K562 (cell line): Measurements from ENCODE around the gene CSRNP2. TPM values are rescaled to one million over a fixed set of nuclear protein-coding genes. Genes with fewer than 3 reads are reported as not detected.

ENCODE experiments used
- BCOR ChIP-seq: fragments of 450-650 bp; IDR thresholded peaks from 2 replicates; pipeline ENCODE4 v1.6.1; 2016
- HEY1 ChIP-seq: fragments of 250-450 bp; sonication (Bioruptor Pico); IDR thresholded peaks from 2 replicates; pipeline ENCODE4 v1.5.0; 2020; ENCODE audit warnings: mild to moderate bottlenecking, moderate library complexity, borderline replicate concordance
- HNRNPLL ChIP-seq: fragments of 200-400 bp; formaldehyde crosslinking; IDR thresholded peaks from 2 replicates; pipeline ENCODE4 v1.6.1; 2017; ENCODE audit warnings: low read length, low read depth, mild to moderate bottlenecking; ENCODE audit not compliant: poor library complexity, severe bottlenecking
- KDM5B ChIP-seq: fragments of 200-600 bp; sonication (generic); IDR thresholded peaks from 2 replicates; pipeline ENCODE4 v1.6.1; 2012; ENCODE audit warnings: low read depth, mild to moderate bottlenecking, moderate library complexity, low read length, control low read depth, inconsistent platforms; ENCODE audit not compliant: insufficient replicate concordance
- NCOA4 ChIP-seq: fragments of 450-650 bp; IDR thresholded peaks from 2 replicates; pipeline ENCODE4 v1.6.1; 2018; ENCODE audit warnings: mild to moderate bottlenecking; ENCODE audit not compliant: partially characterized antibody
- POU5F1 ChIP-seq: fragments of 150-350 bp; IDR thresholded peaks from 2 replicates; pipeline ENCODE4 v1.6.1; 2014; ENCODE audit warnings: borderline replicate concordance, low read length, low read depth, mild to moderate bottlenecking; ENCODE audit not compliant: partially characterized antibody
- SMAD4 ChIP-seq: fragments of 250-450 bp; sonication (Bioruptor Pico); conservative IDR thresholded peaks from 2 replicates; pipeline ENCODE4 v1.8.0; 2021; ENCODE audit warnings: inconsistent platforms, mild to moderate bottlenecking, moderate library complexity
- ZKSCAN3 ChIP-seq: fragments of 250-450 bp; sonication (Bioruptor Pico); IDR thresholded peaks from 2 replicates; pipeline ENCODE4 v1.4.0; 2020
- ZNF584 ChIP-seq: fragments of 200-800 bp; sonication (Bioruptor generic); IDR thresholded peaks from 2 replicates; pipeline ENCODE4 v1.6.1; 2016; ENCODE audit warnings: low read depth, mild to moderate bottlenecking, missing genetic modification characterization, missing compliant biosample characterization
- ZNF695 ChIP-seq: fragments of 450-650 bp; formaldehyde crosslinking; IDR thresholded peaks from 2 replicates; pipeline ENCODE4 v1.4.0; 2020; ENCODE audit warnings: mild to moderate bottlenecking, moderate library complexity
- polyA plus RNA-seq, 8 experiments: library from polyadenylated mRNA; depleted of rRNA in 4 of 8; stranded (reverse) in 5 of 8; unstranded in 3 of 8; fragments of >200 nt; fragmentation: Nextera tagmentation in 2 of 8; fragmentation: Illumina TruSeq in 1 of 8; extraction: Ambion mirVana in 2 of 8; extraction: Trizol in 1 of 8; gene quantifications; 2 replicates each; pipeline versions ENCODE4 v1.2.1 to v1.2.3, GENCODE V29; 2011 to 2014; ENCODE audit warnings: inconsistent platforms in 1 of 8, missing spikeins in 1 of 8
- total RNA-seq, 7 experiments: library from RNA; depleted of rRNA in 6 of 7; stranded (reverse); fragments of >200 nt in 6 of 7; fragmentation: Illumina TruSeq in 2 of 7; extraction: Trizol in 2 of 7; gene quantifications; 2 replicates each; pipeline versions ENCODE4 v1.2.1 to v1.2.3, GENCODE V29; 2011 to 2021; ENCODE audit warnings: low replicate concordance in 1 of 7
- TF ChIP-seq, protein P1 (sequence below): fragments of 250-450 bp; sonication (Bioruptor Pico); IDR thresholded peaks from 2 replicates; pipeline ENCODE4 v1.5.0; 2021
- TF ChIP-seq, protein P2 (sequence below): sonication (generic); formaldehyde crosslinking; IDR thresholded peaks from 2 replicates; pipeline ENCODE4 v1.8.1; 2022; ENCODE audit warnings: missing genetic modification reagents
- TF ChIP-seq, protein P3 (sequence below), 2 experiments: fragments of 450-650 bp in 1 of 2; sonication (generic) in 1 of 2; formaldehyde crosslinking in 1 of 2; IDR thresholded peaks; 2 replicates each; pipeline versions ENCODE4 v1.7.1 to v1.9.0; 2016 to 2022; ENCODE audit warnings: inconsistent platforms in 1 of 2, mild to moderate bottlenecking in 1 of 2, missing genetic modification reagents in 1 of 2
- TF ChIP-seq, protein P4 (sequence below): fragments of 250-450 bp; sonication (Bioruptor Pico); IDR thresholded peaks from 2 replicates; pipeline ENCODE4 v1.5.1; 2021; ENCODE audit warnings: mild to moderate bottlenecking

CSRNP2 gene
- total and polyA plus RNA-seq, 9 of the 15 experiments (the other 6 are each of a cell fraction or from before 2014, with no cell fraction given): 1.6 to 13.9 (median 5.9) TPM

DNA sequence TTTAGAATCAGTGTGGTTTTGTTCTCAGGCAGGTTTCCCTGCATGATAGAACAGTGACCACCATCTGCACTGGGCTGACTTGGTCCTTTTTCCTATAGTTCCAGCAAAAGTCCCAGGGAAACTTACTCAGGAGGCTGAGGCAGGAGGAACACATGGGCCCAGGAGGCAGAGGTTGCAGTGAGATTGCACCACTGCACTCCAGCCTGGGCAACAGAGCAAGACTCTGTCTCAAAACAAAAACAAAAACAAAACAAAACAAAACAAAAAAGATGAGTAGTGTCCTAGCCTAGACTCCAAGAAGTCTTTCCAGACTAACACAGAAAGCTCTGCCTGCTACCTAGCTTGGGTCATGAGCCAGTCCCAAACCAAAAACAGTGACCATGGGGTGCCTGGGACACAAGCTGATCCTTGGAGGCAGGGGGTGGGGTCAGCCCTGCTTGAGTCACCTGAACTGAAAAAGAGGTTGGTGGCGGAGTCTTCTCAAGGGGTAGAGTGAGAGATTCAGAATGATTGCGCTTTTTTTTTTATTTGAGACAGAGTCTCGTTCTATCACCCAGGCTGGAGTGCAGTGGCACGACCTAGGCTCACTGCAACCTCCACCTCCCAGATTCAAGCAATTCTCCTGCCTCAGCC is 49.8 kb downstream of the CSRNP2 start (continued):
- TF ChIP-seq NCOA4: no peak
- TF ChIP-seq ZNF695: no peak
- TF ChIP-seq, protein P1, sequence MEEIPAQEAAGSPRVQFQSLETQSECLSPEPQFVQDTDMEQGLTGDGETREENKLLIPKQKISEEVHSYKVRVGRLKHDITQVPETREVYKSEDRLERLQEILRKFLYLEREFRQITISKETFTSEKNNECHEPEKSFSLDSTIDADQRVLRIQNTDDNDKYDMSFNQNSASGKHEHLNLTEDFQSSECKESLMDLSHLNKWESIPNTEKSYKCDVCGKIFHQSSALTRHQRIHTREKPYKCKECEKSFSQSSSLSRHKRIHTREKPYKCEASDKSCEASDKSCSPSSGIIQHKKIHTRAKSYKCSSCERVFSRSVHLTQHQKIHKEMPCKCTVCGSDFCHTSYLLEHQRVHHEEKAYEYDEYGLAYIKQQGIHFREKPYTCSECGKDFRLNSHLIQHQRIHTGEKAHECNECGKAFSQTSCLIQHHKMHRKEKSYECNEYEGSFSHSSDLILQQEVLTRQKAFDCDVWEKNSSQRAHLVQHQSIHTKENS (CRISPR knock-in tag): no peak
- no peak for TF ChIP-seq POU5F1
- no peak for TF ChIP-seq HNRNPLL
- TF ChIP-seq, protein P2, sequence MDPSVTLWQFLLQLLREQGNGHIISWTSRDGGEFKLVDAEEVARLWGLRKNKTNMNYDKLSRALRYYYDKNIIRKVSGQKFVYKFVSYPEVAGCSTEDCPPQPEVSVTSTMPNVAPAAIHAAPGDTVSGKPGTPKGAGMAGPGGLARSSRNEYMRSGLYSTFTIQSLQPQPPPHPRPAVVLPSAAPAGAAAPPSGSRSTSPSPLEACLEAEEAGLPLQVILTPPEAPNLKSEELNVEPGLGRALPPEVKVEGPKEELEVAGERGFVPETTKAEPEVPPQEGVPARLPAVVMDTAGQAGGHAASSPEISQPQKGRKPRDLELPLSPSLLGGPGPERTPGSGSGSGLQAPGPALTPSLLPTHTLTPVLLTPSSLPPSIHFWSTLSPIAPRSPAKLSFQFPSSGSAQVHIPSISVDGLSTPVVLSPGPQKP (CRISPR knock-in tag): no peak
- 0 out of 2 replicates have a peak, but pooled peaks have one; percentile 25 for TF ChIP-seq SMAD4
- TF ChIP-seq HEY1 (CRISPR knock-in tag): no peak
- peak; percentile 50; the same call in 1 of the 2 replicates for TF ChIP-seq ZNF584 (CRISPR knock-in tag)
- no peak for TF ChIP-seq KDM5B
- peak; percentile 71 for TF ChIP-seq BCOR
- TF ChIP-seq, protein P3, sequence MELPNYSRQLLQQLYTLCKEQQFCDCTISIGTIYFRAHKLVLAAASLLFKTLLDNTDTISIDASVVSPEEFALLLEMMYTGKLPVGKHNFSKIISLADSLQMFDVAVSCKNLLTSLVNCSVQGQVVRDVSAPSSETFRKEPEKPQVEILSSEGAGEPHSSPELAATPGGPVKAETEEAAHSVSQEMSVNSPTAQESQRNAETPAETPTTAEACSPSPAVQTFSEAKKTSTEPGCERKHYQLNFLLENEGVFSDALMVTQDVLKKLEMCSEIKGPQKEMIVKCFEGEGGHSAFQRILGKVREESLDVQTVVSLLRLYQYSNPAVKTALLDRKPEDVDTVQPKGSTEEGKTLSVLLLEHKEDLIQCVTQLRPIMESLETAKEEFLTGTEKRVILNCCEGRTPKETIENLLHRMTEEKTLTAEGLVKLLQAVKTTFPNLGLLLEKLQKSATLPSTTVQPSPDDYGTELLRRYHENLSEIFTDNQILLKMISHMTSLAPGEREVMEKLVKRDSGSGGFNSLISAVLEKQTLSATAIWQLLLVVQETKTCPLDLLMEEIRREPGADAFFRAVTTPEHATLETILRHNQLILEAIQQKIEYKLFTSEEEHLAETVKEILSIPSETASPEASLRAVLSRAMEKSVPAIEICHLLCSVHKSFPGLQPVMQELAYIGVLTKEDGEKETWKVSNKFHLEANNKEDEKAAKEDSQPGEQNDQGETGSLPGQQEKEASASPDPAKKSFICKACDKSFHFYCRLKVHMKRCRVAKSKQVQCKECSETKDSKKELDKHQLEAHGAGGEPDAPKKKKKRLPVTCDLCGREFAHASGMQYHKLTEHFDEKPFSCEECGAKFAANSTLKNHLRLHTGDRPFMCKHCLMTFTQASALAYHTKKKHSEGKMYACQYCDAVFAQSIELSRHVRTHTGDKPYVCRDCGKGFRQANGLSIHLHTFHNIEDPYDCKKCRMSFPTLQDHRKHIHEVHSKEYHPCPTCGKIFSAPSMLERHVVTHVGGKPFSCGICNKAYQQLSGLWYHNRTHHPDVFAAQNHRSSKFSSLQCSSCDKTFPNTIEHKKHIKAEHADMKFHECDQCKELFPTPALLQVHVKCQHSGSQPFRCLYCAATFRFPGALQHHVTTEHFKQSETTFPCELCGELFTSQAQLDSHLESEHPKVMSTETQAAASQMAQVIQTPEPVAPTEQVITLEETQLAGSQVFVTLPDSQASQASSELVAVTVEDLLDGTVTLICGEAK (IDR thresholded peaks at IDR 0.05): no peak
- TF ChIP-seq, protein P3 (CRISPR knock-in tag; IDR thresholded peaks at IDR 0.05): no peak
- TF ChIP-seq ZKSCAN3 (CRISPR knock-in tag): no peak
- TF ChIP-seq, protein P4, sequence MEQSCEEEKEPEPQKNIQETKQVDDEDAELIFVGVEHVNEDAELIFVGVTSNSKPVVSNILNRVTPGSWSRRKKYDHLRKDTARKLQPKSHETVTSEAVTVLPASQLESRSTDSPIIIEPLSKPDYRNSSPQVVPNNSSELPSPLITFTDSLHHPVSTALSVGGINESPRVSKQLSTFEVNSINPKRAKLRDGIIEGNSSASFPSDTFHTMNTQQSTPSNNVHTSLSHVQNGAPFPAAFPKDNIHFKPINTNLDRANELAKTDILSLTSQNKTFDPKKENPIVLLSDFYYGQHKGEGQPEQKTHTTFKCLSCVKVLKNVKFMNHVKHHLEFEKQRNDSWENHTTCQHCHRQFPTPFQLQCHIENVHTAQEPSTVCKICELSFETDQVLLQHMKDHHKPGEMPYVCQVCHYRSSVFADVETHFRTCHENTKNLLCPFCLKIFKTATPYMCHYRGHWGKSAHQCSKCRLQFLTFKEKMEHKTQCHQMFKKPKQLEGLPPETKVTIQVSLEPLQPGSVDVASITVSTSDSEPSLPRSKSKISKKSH (CRISPR knock-in tag): no peak
